ENCODE data around the gene ITM2B.

Gene ITM2B

GRCh38 chr13:48242677-48243076 lies 9.7 kb downstream of the ITM2B start:
- WGBS, 2 experiments (ENCODE audit: insufficient coverage in 2 of 2) = no CpG with 5 or more reads among the region's 1 CpG
- no peak overlapping the region for H3K27ac ChIP-seq (ENCODE audit: low read depth, low read length, severe bottlenecking)
- peaks cover 22% of the 10 kb centered on the region for H3K36me3 ChIP-seq (ENCODE audit: control insufficient read depth, insufficient read depth, low read length)

GRCh38 chr13:48244159-48244558 lies 11.2 kb downstream of the ITM2B start:
- 100% methylated on average over 1 of the region's 1 CpG; no CpG with 5 or more reads in 1 of the 2 experiments for WGBS, 2 experiments (ENCODE audit: insufficient coverage in 2 of 2)
- Histone ChIP-seq H3K36me3 (ENCODE audit: control insufficient read depth, insufficient read depth, low read length) (peaks cover 28% of the 10 kb centered on the region), H3K9me3 (ENCODE audit: control insufficient read depth, low read length) (no peaks in the 10 kb centered on the region)

More at GRCh38 chr13:48242677-48243076, 9.7 kb downstream of the ITM2B start:
- Histone ChIP-seq H3K4me1 (ENCODE audit: control insufficient read depth, insufficient read depth, low read length, poor library complexity, severe bottlenecking) (no peaks in the 10 kb centered on the region), H3K9me3 (ENCODE audit: control insufficient read depth, low read length) (no peaks in the 10 kb centered on the region), H3K4me3 (ENCODE audit: extremely low read depth, insufficient read depth, low read length, poor library complexity, severe bottlenecking) (no peak overlapping the region)

DNA sequence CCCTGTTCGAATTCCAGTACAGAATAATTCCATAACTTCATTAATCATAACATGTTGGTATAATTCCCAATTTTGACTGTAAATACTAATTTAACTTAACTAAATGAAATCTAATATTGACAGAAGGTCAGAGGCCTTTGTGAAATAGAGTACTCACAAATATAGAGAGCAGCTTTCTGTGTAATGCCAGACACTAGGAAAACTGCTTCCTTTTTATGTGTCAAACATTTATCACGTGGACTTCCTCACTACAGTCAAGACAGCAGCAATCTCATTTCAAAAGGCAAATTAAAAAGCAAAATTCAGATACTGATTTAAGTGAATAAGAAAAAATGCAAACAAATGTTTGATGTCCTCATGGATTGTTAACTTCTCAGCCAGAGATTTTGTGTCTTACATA lies 13.1 kb downstream of the ITM2B start:
- Histone ChIP-seq H3K36me3 (ENCODE audit: control insufficient read depth, insufficient read depth, low read length) (peaks cover 20% of the 10 kb centered on the region), H3K4me1 (ENCODE audit: control insufficient read depth, insufficient read depth, low read length, poor library complexity, severe bottlenecking) (no peaks in the 10 kb centered on the region), H3K4me3 (ENCODE audit: extremely low read depth, insufficient read depth, low read length, poor library complexity, severe bottlenecking) (no peak overlapping the region), H3K9me3 (ENCODE audit: control insufficient read depth, low read length) (no peaks in the 10 kb centered on the region), H3K27ac (ENCODE audit: low read depth, low read length, severe bottlenecking) (no peak overlapping the region)
- WGBS, 2 experiments (ENCODE audit: insufficient coverage in 2 of 2) = no CpG with 5 or more reads among the region's 2 CpGs

More at GRCh38 chr13:48244159-48244558, 11.2 kb downstream of the ITM2B start:
- Histone ChIP-seq H3K4me1 (ENCODE audit: control insufficient read depth, insufficient read depth, low read length, poor library complexity, severe bottlenecking) (no peaks in the 10 kb centered on the region), H3K4me3 (ENCODE audit: extremely low read depth, insufficient read depth, low read length, poor library complexity, severe bottlenecking) (no peak overlapping the region), H3K27ac (ENCODE audit: low read depth, low read length, severe bottlenecking) (no peak overlapping the region)

DNA sequence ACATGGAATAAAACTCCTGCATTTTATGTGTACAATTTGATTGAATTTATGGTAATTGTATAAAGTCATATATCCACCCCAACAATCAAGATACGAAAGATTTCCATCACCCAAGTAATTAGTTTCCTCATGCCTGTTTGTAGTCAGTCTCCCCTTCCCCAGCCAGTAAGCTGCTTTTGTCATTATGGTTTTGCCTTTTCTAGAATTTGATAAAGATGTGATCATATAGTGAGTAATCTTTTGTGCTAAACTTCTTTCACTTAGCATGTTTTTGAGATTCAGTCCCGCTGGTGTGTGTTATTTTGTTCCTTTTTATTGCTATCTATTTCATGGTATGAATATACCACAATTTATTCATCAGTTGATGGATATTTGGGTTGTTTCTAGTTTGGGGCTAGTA lies 16.0 kb downstream of the ITM2B start:
- no CpG with 5 or more reads among the region's 2 CpGs for WGBS, 2 experiments (ENCODE audit: insufficient coverage in 2 of 2)

DNA sequence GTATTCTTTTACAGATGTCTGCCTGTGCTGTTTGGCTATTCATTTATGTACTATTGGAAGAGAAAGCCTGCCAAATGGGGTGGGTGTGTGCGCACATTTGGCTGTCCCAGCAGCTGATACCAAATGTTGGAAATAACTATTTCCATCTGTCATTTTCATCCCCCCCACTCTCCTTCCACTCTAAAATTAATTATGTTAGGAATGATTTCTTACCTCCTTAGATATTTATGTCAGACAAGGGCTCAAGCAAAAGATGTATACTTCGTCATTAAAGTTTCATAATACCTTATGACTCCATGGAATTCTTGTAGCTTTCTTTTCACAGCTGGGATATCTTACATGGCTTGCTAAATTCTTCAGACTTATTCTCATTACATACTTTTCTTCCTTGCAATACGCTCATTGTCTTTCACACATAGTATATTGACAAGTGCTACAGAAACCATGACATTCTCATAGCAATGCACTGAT lies 18.6 kb downstream of the ITM2B start:
- 100% methylated on average over 1 to 2 of the region's 3 CpGs for WGBS, 2 experiments (ENCODE audit: insufficient coverage in 2 of 2)
- Histone ChIP-seq H3K27ac (ENCODE audit: low read depth, low read length, severe bottlenecking) (no peak overlapping the region), H3K36me3 (ENCODE audit: control insufficient read depth, insufficient read depth, low read length) (peaks cover 51% of the 10 kb centered on the region), H3K9me3 (ENCODE audit: control insufficient read depth, low read length) (no peaks in the 10 kb centered on the region), H3K4me1 (ENCODE audit: control insufficient read depth, insufficient read depth, low read length, poor library complexity, severe bottlenecking) (no peaks in the 10 kb centered on the region), H3K4me3 (ENCODE audit: extremely low read depth, insufficient read depth, low read length, poor library complexity, severe bottlenecking) (no peak overlapping the region)

More for the DNA sequence above, 16.0 kb downstream of the ITM2B start:
- no peaks in the 10 kb centered on the region for H3K9me3 ChIP-seq (ENCODE audit: control insufficient read depth, low read length)
- H3K4me1 ChIP-seq (ENCODE audit: control insufficient read depth, insufficient read depth, low read length, poor library complexity, severe bottlenecking) = no peaks in the 10 kb centered on the region
- H3K27ac ChIP-seq (ENCODE audit: low read depth, low read length, severe bottlenecking) = no peak overlapping the region
- H3K4me3 ChIP-seq (ENCODE audit: extremely low read depth, insufficient read depth, low read length, poor library complexity, severe bottlenecking) = no peak overlapping the region
- H3K36me3 ChIP-seq (ENCODE audit: control insufficient read depth, insufficient read depth, low read length) = peaks cover 31% of the 10 kb centered on the region

GRCh38 chr13:48252176-48252575 lies 19.2 kb downstream of the ITM2B start:
- Histone ChIP-seq H3K4me1 (ENCODE audit: control insufficient read depth, insufficient read depth, low read length, poor library complexity, severe bottlenecking) (no peaks in the 10 kb centered on the region), H3K27ac (ENCODE audit: low read depth, low read length, severe bottlenecking) (no peak overlapping the region), H3K9me3 (ENCODE audit: control insufficient read depth, low read length) (no peaks in the 10 kb centered on the region), H3K4me3 (ENCODE audit: extremely low read depth, insufficient read depth, low read length, poor library complexity, severe bottlenecking) (no peak overlapping the region), H3K36me3 (ENCODE audit: control insufficient read depth, insufficient read depth, low read length) (peaks cover 52% of the 10 kb centered on the region)
- 98 to 100% methylated on average over 6 to 8 of the region's 10 CpGs for WGBS, 2 experiments (ENCODE audit: insufficient coverage in 2 of 2)

- H3K9me3 ChIP-seq (ENCODE audit: control insufficient read depth, low read length) = no peaks in the 10 kb centered on the region
- no CpG with 5 or more reads among the region's 2 CpGs for WGBS, 2 experiments (ENCODE audit: insufficient coverage in 2 of 2)
- H3K4me1 ChIP-seq (ENCODE audit: control insufficient read depth, insufficient read depth, low read length, poor library complexity, severe bottlenecking) = no peaks in the 10 kb centered on the region
- H3K27ac ChIP-seq (ENCODE audit: low read depth, low read length, severe bottlenecking) = no peak overlapping the region
- H3K4me3 ChIP-seq (ENCODE audit: extremely low read depth, insufficient read depth, low read length, poor library complexity, severe bottlenecking) = no peak overlapping the region
- peaks cover 55% of the 10 kb centered on the region for H3K36me3 ChIP-seq (ENCODE audit: control insufficient read depth, insufficient read depth, low read length)
Measured at GRCh38 chr13:48253849-48254248, 20.8 kb downstream of the ITM2B start.

GRCh38 chr13:48255090-48255489 lies 22.1 kb downstream of the ITM2B start:
- Histone ChIP-seq H3K4me1 (ENCODE audit: control insufficient read depth, insufficient read depth, low read length, poor library complexity, severe bottlenecking) (no peaks in the 10 kb centered on the region), H3K27ac (ENCODE audit: low read depth, low read length, severe bottlenecking) (no peak overlapping the region), H3K36me3 (ENCODE audit: control insufficient read depth, insufficient read depth, low read length) (peaks cover 61% of the 10 kb centered on the region), H3K9me3 (ENCODE audit: control insufficient read depth, low read length) (no peaks in the 10 kb centered on the region), H3K4me3 (ENCODE audit: extremely low read depth, insufficient read depth, low read length, poor library complexity, severe bottlenecking) (no peak overlapping the region)
- WGBS, 2 experiments (ENCODE audit: insufficient coverage in 2 of 2) = 82 to 85% methylated on average over 7 to 11 of the region's 13 CpGs

GRCh38 chr13:48255954-48256353 lies 22.9 kb downstream of the ITM2B start:
- Histone ChIP-seq H3K4me1 (ENCODE audit: control insufficient read depth, insufficient read depth, low read length, poor library complexity, severe bottlenecking) (no peaks in the 10 kb centered on the region), H3K27ac (ENCODE audit: low read depth, low read length, severe bottlenecking) (no peak overlapping the region), H3K4me3 (ENCODE audit: extremely low read depth, insufficient read depth, low read length, poor library complexity, severe bottlenecking) (no peak overlapping the region), H3K9me3 (ENCODE audit: control insufficient read depth, low read length) (no peaks in the 10 kb centered on the region), H3K36me3 (ENCODE audit: control insufficient read depth, insufficient read depth, low read length) (peaks cover 58% of the 10 kb centered on the region)
- 100% methylated on average over 1 of the region's 1 CpG; no CpG with 5 or more reads in 1 of the 2 experiments for WGBS, 2 experiments (ENCODE audit: insufficient coverage in 2 of 2)

GRCh38 chr13:48258002-48258401 lies 25.0 kb downstream of the ITM2B start:
- no peaks in the 10 kb centered on the region for H3K4me1 ChIP-seq (ENCODE audit: control insufficient read depth, insufficient read depth, low read length, poor library complexity, severe bottlenecking)
- H3K4me3 ChIP-seq (ENCODE audit: extremely low read depth, insufficient read depth, low read length, poor library complexity, severe bottlenecking) = no peak overlapping the region
- no peak overlapping the region for H3K27ac ChIP-seq (ENCODE audit: low read depth, low read length, severe bottlenecking)
- H3K9me3 ChIP-seq (ENCODE audit: control insufficient read depth, low read length) = no peaks in the 10 kb centered on the region
- peaks cover 62% of the 10 kb centered on the region for H3K36me3 ChIP-seq (ENCODE audit: control insufficient read depth, insufficient read depth, low read length)

- Histone ChIP-seq H3K9me3 (ENCODE audit: control insufficient read depth, low read length) (no peaks in the 10 kb centered on the region), H3K27ac (ENCODE audit: low read depth, low read length, severe bottlenecking) (no peak overlapping the region), H3K4me3 (ENCODE audit: extremely low read depth, insufficient read depth, low read length, poor library complexity, severe bottlenecking) (no peak overlapping the region), H3K4me1 (ENCODE audit: control insufficient read depth, insufficient read depth, low read length, poor library complexity, severe bottlenecking) (no peaks in the 10 kb centered on the region), H3K36me3 (ENCODE audit: control insufficient read depth, insufficient read depth, low read length) (peaks cover 65% of the 10 kb centered on the region)
- no CpG with 5 or more reads among the region's 3 CpGs for WGBS, 2 experiments (ENCODE audit: insufficient coverage in 2 of 2)
Measured at GRCh38 chr13:48258430-48258829, 25.4 kb downstream of the ITM2B start.
